Fibroblast of skin of left quadriceps (primary cell): Measurements from ENCODE around the gene RBP7.
"Not testable (repeated sequence)": the region's sequence is repeated elsewhere in the genome, so short reads cannot be mapped to it uniquely, and the experiment has no call there.

Source experiments
- DNase-seq, 2 experiments: peaks; one replicate each; pipeline ENCODE4 v3.0.0-alpha.2; 2013; ENCODE audit warnings: low read depth in 2 of 2

Gene RBP7

GRCh38 chr1:10028956-10029500 lies 32.0 kb downstream of the RBP7 start:
- DNase-seq: not testable (repeated sequence)

GRCh38 chr1:10031461-10031860 lies 34.4 kb downstream of the RBP7 start:
- DNase-seq: peak; percentile 62 to 70

GRCh38 chr1:10032590-10033358 lies 35.7 kb downstream of the RBP7 start, which contains the start of gene UBE4B:
UBE4B (plus strand) TSS chr1:10032958; CDS start chr1:10033671, 713 bp downstream.
- DNase-seq: peak; percentile 97 to 98

- no peak for DNase-seq
These were observed 36.4 kb downstream of the RBP7 start for GRCh38 chr1:10033359-10033845.

GRCh38 chr1:10042746-10043145 lies 45.7 kb downstream of the RBP7 start:
- DNase-seq: no peak

GRCh38 chr1:10045480-10046355 lies 48.7 kb downstream of the RBP7 start:
- DNase-seq: no peak

GRCh38 chr1:10046356-10047085 lies 49.5 kb downstream of the RBP7 start:
- DNase-seq: no peak

GRCh38 chr1:10048601-10049000 lies 51.6 kb downstream of the RBP7 start:
- no peak for DNase-seq

GRCh38 chr1:10050611-10051010 lies 53.6 kb downstream of the RBP7 start:
- no peak for DNase-seq

- no peak for DNase-seq
These were observed 54.6 kb downstream of the RBP7 start for GRCh38 chr1:10051656-10052055.

GRCh38 chr1:10052347-10052746 lies 55.3 kb downstream of the RBP7 start:
- no peak for DNase-seq

GRCh38 chr1:10054465-10054864 lies 57.4 kb downstream of the RBP7 start:
- no peak for DNase-seq

GRCh38 chr1:10056599-10056987 lies 59.6 kb downstream of the RBP7 start:
- DNase-seq: no peak

GRCh38 chr1:10057343-10057742 lies 60.3 kb downstream of the RBP7 start:
- DNase-seq: no peak

GRCh38 chr1:10057796-10058195 lies 60.8 kb downstream of the RBP7 start:
- DNase-seq: no peak

- no peak for DNase-seq
These were observed 62.3 kb downstream of the RBP7 start for GRCh38 chr1:10059342-10059718.

- no peak for DNase-seq
These were observed 63.5 kb downstream of the RBP7 start for GRCh38 chr1:10060311-10061100.

GRCh38 chr1:10061276-10061675 lies 64.2 kb downstream of the RBP7 start:
- no peak for DNase-seq

- no peak for DNase-seq
These were observed 66.8 kb downstream of the RBP7 start for GRCh38 chr1:10063878-10064277.

- DNase-seq: no peak
These were observed 67.7 kb downstream of the RBP7 start for GRCh38 chr1:10064416-10065343.
